ENCODE results near the gene FOXP1.

- TF ChIP-seq CTCF (IDR thresholded peaks at IDR 0.05) (no peak), POLR2AphosphoS5 (IDR thresholded peaks at IDR 0.05) (no peak), EP300 (IDR thresholded peaks at IDR 0.05) (no peak), POLR2A (IDR thresholded peaks at IDR 0.05; ENCODE audit: low read depth) (no peak)
Observed at GRCh38 chr3:71237672-71238071, 345.9 kb downstream of the FOXP1 start.

Data from esophagus muscularis mucosa (tissue), 4 donors.